Loucy (cell line): Measurements from ENCODE around the gene NES.

Experiments
- H2AFZ ChIP-seq: fragments of 200-600 bp; sonication (generic); 2 replicates; pipeline ENCODE4 v1.6.0; 2016; ENCODE audit warnings: antibody characterized with exemption, mild to moderate bottlenecking, low read length, moderate library complexity
- H3F3A ChIP-seq: fragments of 200-600 bp; 2 replicates; pipeline ENCODE4 v1.6.0; 2016; ENCODE audit warnings: antibody characterized with exemption, low read depth, mild to moderate bottlenecking
- H3K27me3 ChIP-seq: fragments of 200-600 bp; sonication (generic); 2 replicates; pipeline ENCODE4 v1.6.1; 2014; ENCODE audit warnings: low read length, mild to moderate bottlenecking; ENCODE audit not compliant: insufficient read depth, poor library complexity, severe bottlenecking
- H3K36me3 ChIP-seq: fragments of 200-600 bp; sonication (generic); 2 replicates; pipeline ENCODE4 v1.6.1; 2016; ENCODE audit warnings: low read length; ENCODE audit not compliant: insufficient read depth
- H3K4me1 ChIP-seq: fragments of 200-600 bp; sonication (generic); 2 replicates; pipeline ENCODE4 v1.5.1; 2014; ENCODE audit warnings: low read length, mild to moderate bottlenecking; ENCODE audit not compliant: insufficient read depth, poor library complexity, severe bottlenecking
- H3K4me2 ChIP-seq: fragments of 200-600 bp; sonication (generic); 2 replicates; pipeline ENCODE4 v1.6.0; 2014; ENCODE audit warnings: antibody characterized with exemption, low read length, low read depth, mild to moderate bottlenecking; ENCODE audit not compliant: poor library complexity, severe bottlenecking
- H3K4me3 ChIP-seq: fragments of 200-600 bp; sonication (generic); 2 replicates; pipeline ENCODE4 v1.5.1; 2014; ENCODE audit warnings: low read length, mild to moderate bottlenecking, mixed read lengths; ENCODE audit not compliant: poor library complexity, severe bottlenecking
- H3K79me2 ChIP-seq: fragments of 200-600 bp; sonication (generic); 2 replicates; pipeline ENCODE4 v1.6.1; 2014; ENCODE audit warnings: low read length; ENCODE audit not compliant: insufficient read depth
- H3K9ac ChIP-seq: fragments of 200-600 bp; sonication (generic); 2 replicates; pipeline ENCODE4 v1.6.0; 2014; ENCODE audit warnings: mild to moderate bottlenecking, low read depth, low read length, moderate library complexity; ENCODE audit not compliant: poor library complexity, severe bottlenecking
- H3K9me2 ChIP-seq: fragments of 200-600 bp; sonication (generic); replicated peaks from 2 replicates; pipeline ENCODE4 v1.6.1; 2016; ENCODE audit warnings: low read depth, low read length, mixed read lengths
- H3K9me3 ChIP-seq: fragments of 200-600 bp; sonication (generic); 2 replicates; pipeline ENCODE4 v1.6.1; 2014; ENCODE audit warnings: mild to moderate bottlenecking, antibody characterized with exemption, low read length, low read depth; ENCODE audit not compliant: insufficient read depth
- H4K20me1 ChIP-seq: fragments of 200-600 bp; sonication (generic); 2 replicates; pipeline ENCODE4 v1.6.0; 2014; ENCODE audit warnings: antibody characterized with exemption, low read length, mild to moderate bottlenecking; ENCODE audit not compliant: insufficient read depth, poor library complexity, severe bottlenecking
- CTCF ChIP-seq: fragments of 200-600 bp; sonication (generic); conservative IDR thresholded peaks from 2 replicates; pipeline ENCODE4 v1.5.1; 2014; ENCODE audit warnings: mild to moderate bottlenecking, antibody characterized with exemption, low read length
- EZH2phosphoT487 ChIP-seq: fragments of 200-600 bp; IDR thresholded peaks from 2 replicates; pipeline ENCODE4 v1.6.1; 2018; ENCODE audit warnings: antibody characterized with exemption, mild to moderate bottlenecking, moderate library complexity, borderline replicate concordance

The NES gene

GRCh38 chr1:156639601-156640101, 37.6 kb downstream of the NES start:
- TF ChIP-seq EZH2phosphoT487: no peak
- TF ChIP-seq CTCF: no peak
- no peaks in the 10 kb centered on the region for H3K36me3 ChIP-seq
- no peak overlapping the region for H3K9ac ChIP-seq
- no peaks in the 10 kb centered on the region for H3K9me3 ChIP-seq
- H3K4me2 ChIP-seq: no peak overlapping the region
- no peaks in the 10 kb centered on the region for H3F3A ChIP-seq
- no peak overlapping the region for H2AFZ ChIP-seq
- H4K20me1 ChIP-seq: no peaks in the 10 kb centered on the region
- no peaks in the 10 kb centered on the region for H3K27me3 ChIP-seq
- no peaks in the 10 kb centered on the region for H3K9me2 ChIP-seq
- no peaks in the 10 kb centered on the region for H3K79me2 ChIP-seq
- peaks cover 20% of the 10 kb centered on the region for H3K4me1 ChIP-seq
- H3K4me3 ChIP-seq: no peak overlapping the region

- Histone ChIP-seq H4K20me1 (no peaks in the 10 kb centered on the region), H2AFZ (no peak overlapping the region), H3K4me3 (no peak overlapping the region), H3F3A (no peaks in the 10 kb centered on the region), H3K4me2 (no peak overlapping the region), H3K79me2 (no peaks in the 10 kb centered on the region), H3K9me3 (no peaks in the 10 kb centered on the region), H3K9ac (no peak overlapping the region), H3K27me3 (no peaks in the 10 kb centered on the region), H3K36me3 (no peaks in the 10 kb centered on the region), H3K4me1 (peaks cover 8% of the 10 kb centered on the region), H3K9me2 (no peaks in the 10 kb centered on the region)
- TF ChIP-seq EZH2phosphoT487: no peak
- TF ChIP-seq CTCF: no peak
Measured at GRCh38 chr1:156638189-156638985, 38.8 kb downstream of the NES start.

- no peaks in the 10 kb centered on the region for H3K27me3 ChIP-seq
- H3F3A ChIP-seq: no peaks in the 10 kb centered on the region
- H3K9ac ChIP-seq: no peak overlapping the region
Measured at GRCh38 chr1:156632355-156632754, 44.9 kb downstream of the NES start.

More at GRCh38 chr1:156632355-156632754, 44.9 kb downstream of the NES start:
- TF ChIP-seq EZH2phosphoT487 (no peak), CTCF (no peak)
- no peak overlapping the region for H3K4me3 ChIP-seq
- no peak overlapping the region for H2AFZ ChIP-seq
- no peaks in the 10 kb centered on the region for H3K9me2 ChIP-seq
- H3K9me3 ChIP-seq: no peaks in the 10 kb centered on the region
- H3K79me2 ChIP-seq: no peaks in the 10 kb centered on the region
- no peak overlapping the region for H3K4me2 ChIP-seq
- H4K20me1 ChIP-seq: no peaks in the 10 kb centered on the region
- no peaks in the 10 kb centered on the region for H3K36me3 ChIP-seq
- peaks cover 3% of the 10 kb centered on the region for H3K4me1 ChIP-seq
